Measurements from ENCODE around the gene ADM5.

Gene ADM5

DNA sequence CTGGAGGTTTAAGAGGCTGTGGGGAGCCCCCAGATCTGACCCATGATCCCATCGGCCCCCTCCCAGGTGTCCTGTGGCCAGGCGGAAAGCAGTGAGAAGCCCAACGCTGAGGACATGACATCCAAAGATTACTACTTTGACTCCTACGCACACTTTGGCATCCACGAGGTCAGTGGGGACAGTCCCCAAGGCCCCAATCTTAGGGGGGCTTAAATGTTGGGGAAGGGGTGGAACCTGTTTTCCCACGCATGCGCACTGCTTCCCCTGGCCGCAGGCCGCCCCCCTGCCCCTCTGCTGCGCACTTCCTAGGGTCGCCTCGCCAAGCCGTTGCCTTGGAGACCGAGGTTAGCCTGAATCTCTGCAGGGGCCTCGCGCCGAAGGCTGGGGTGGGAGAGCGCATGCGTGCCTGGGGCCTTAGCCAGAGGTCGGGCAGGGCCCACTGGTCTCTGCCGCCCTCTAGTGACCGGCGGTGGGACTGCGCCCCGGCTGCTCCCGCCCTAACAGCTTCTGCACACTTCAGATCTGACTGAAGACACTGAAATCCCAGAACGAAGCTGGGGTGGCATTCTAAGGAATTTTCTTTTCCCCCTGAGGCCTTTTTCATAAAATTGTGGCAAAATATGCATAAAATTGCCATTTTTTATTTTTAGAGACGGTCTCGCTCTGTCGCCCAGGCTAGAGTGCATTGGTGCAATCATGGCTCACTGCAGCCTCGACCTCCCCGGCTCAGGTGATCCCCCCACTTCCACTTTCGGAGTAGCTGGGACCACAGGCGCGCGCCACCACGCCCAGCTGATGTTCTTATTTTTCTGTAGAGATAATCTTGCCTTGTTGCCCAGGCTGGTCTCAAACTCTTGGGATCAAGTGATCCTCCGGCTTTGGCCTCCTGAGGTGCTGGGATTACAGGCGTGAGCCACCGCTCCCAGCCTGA, 8.7 kb upstream of the ADM5 start:
- DNase-seq: peak; percentile 89 to 95

DNA sequence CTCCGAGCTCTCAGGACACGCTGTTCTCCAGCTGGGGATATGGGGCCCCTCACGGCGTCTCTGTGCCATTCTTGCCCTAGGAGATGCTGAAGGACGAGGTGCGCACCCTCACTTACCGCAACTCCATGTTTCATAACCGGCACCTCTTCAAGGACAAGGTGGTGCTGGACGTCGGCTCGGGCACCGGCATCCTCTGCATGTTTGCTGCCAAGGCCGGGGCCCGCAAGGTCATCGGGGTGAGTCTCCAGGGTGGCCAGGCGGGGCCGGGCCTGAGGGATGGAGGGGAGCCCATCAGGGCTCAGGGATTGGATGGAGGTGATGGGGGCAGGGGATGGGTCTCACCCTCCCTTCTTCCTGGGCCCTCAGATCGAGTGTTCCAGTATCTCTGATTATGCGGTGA, 7.6 kb upstream of the ADM5 start:
- no peak for DNase-seq

DNA sequence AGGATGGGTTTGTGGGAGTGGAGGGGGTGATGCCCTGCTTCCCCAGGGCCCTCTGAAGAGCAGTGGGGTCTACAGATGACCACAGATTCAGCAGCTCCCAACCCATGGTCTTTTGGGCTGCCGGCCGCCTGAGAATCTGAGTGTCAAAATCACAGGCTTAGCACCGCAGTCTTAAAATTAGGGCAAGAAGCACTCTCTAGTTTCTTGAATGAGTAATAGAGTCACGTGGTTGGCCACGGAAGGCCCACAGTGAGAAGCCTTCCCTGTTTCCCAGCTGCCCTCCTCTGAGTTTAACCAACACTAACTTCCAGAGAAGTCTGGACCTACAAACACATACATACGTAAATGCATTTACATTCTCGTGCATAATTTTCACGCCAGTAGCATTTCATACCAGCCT, 7.1 kb upstream of the ADM5 start:
- no peak for DNase-seq

DNA sequence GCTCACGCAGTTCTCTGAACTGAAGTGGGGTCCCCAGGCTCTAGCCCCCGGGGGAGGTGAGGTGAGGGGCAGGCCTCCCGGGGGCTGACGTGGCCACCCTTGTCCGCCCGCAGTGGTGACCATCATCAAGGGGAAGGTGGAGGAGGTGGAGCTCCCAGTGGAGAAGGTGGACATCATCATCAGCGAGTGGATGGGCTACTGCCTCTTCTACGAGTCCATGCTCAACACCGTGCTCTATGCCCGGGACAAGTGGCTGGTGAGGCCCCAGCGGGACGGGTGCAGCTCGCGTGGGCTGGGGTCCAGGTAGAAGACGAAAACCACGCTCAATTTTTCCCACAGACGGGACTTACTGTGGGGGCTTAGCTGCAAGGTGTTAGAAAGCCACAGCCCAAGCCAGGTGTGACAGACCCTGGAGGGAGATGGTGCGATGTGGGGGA, 5.6 kb upstream of the ADM5 start:
- DNase-seq: no peak

DNA sequence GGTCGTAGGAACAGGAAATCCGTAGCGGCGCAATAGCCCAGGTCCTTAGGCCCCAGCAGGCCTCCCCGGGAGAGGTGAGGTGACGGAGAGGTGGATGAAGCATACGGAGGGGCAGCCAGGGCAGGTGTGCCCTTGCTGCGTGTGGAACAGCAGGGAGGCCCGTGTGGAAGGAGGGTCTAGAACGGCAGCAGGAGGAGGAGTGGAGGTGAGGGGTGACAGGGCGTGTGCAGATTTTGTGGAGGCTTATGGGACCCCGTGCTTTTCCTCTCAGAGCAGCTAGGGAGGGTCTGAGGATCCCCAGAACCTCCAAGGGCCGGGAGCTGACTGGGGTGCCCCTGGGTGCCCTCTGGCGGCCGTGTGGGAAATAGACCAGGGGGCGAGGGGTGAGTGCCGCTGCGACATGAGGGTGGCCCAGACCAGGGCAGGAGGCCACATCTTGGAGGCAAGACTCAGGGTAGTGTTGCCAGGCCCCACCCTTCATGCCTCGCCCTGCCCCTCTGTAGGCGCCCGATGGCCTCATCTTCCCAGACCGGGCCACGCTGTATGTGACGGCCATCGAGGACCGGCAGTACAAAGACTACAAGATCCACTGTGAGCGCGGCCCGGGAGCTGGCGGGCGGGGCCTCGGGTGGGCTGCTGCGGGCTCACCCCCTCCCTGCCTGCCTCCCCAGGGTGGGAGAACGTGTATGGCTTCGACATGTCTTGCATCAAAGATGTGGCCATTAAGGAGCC, 5.0 kb upstream of the ADM5 start:
- peak in 1 of 2 donors; percentile 33 for DNase-seq

DNA sequence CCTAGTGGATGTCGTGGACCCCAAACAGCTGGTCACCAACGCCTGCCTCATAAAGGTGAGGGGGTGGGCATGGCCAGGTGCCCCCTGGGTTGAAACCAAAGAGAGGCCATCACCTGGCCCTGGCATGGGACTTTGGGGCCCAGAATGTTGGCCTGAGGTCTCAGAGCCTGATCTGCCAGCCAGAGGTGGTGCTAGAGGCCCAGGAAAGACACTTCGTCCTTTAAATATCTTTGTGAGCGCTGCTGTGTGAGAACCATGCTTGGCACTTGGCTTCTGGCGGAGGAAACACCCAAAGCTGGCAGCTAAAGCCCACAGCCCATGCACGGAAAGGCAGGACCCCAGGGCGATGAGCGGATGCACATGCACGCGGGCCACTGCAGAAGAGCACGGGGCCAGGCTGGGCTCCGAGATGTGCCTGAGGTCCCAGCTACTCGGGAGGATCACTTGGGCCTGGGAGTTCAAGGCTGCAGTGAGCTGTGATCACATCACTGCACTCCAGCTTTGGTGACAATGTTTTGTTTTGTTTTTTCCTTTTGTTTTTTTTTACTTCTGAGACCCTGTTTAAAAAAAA, 4.3 kb upstream of the ADM5 start:
- no peak for DNase-seq

DNA sequence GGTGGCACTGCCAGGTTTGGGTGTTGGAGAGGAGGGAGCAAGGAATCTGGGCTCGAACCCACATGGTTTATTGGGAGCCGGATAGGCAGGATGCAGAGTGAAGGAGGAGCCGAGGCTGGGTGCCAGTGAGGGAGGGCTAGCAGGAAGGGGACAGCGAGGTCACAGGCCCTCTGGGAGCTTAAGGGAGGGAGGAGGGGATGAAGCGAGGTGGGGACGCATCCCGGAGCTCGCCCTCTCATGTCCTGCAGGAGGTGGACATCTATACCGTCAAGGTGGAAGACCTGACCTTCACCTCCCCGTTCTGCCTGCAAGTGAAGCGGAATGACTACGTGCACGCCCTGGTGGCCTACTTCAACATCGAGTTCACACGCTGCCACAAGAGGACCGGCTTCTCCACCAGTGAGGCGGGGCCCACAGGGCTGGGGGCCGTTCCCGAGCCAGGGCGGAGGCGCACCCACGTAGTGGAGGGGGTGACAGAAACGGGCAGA, 3.5 kb upstream of the ADM5 start:
- DNase-seq: no peak

DNA sequence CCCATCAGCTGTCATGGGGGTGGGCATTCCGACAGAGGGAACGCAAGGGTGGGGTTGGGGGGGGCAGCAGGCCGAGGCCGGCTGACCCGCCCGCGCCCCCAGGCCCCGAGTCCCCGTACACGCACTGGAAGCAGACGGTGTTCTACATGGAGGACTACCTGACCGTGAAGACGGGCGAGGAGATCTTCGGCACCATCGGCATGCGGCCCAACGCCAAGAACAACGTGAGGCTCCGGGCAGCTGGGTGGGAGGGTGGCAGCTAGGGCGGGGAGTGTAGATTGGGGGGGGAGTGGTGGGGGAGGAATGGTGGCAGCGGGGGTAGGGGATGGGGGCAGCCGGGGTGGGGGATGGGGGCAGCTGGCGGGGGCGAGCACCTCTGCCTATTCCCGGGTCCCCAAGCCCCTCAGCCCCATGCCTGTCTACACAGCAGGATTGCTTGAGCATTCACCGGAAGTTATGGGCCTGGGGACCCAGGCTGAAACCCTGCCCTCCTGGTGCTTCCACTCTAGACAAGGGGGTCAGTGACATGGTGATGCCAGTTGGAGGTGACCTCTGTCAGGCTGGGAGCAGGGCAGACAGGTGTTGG, 2.8 kb upstream of the ADM5 start:
- no peak for DNase-seq

DNA sequence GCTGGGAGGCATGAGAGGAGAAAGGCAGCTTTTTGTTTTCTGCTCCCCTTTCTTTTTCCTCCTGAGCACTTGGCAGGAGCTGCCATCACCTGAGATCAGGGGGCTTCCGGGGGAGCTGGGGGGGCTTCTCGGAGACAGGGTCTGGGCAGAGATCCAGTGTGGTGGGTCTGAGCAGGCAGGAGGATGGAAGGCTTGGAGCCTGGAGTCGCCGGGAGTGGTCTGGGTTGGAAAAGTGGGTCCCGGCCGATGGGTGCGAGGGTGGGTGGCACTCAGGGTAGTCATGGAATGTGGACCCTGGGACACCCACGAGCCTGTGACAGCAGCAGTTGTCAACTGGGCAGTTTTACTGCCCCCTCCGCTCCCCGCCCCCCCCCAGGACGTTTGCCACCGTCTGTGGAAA, 2.2 kb upstream of the ADM5 start:
- no peak for DNase-seq

DNA sequence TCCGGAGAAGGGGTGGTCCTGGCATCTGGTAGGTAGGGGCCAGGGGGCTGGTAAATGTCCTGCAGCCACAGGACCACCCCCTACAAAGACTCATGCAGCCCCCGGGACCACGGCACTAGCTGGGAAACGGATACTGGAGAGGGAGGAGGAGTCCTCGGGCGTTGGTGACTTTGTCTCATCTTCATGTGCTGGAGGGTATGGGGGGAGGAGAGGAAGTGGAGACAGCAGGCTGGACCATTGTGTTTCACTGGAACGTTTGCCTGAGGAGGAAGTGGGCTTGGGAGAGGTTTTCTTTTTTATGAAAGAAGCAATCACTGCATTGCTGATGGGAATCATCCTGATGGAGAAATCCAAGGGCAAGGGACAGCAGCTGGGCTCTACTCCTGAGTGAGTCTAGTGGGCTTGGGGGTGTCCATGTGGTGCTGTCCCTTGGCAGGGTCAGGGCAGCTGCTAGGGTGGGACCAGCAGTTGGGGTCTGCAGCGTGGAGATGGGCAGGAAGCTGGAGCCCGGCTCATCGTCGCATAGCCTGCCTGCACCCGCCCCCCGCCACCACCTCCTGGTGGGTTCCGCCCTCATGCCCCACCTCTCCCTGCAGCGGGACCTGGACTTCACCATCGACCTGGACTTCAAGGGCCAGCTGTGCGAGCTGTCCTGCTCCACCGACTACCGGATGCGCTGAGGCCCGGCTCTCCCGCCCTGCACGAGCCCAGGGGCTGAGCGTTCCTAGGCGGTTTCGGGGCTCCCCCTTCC, 1.7 kb upstream of the ADM5 start:
- no peak for DNase-seq

DNA sequence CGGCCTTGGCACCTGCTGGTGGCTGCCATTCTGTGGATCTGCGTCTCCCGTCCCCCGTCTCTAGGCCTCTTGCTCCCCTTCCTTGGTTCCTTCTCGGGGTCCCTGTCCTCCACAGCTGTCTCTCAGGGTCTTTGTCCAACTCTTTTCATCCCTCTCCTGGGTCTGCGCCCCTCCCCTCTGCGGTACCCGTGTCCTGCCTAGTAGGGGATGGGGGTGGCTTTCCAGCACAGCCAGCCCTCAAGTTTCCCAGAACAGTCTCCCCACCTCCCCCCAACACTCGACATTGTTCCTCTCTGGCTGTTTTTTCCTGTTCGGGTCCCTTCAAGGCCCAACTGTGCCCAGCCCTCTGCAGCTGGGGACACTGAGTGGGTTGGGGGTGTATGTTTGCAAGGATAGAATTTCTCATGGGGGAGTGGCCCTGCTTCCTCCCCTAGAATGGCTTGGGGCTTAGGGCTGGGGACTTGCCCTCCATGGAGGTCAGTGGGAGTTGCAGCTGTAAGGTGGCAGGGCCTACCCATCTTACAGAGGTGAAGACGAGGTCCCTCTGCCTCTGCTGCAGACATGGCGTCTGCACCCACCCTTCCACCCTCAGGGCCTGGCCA, 762 bp upstream of the ADM5 start:
- no peak for DNase-seq

DNA sequence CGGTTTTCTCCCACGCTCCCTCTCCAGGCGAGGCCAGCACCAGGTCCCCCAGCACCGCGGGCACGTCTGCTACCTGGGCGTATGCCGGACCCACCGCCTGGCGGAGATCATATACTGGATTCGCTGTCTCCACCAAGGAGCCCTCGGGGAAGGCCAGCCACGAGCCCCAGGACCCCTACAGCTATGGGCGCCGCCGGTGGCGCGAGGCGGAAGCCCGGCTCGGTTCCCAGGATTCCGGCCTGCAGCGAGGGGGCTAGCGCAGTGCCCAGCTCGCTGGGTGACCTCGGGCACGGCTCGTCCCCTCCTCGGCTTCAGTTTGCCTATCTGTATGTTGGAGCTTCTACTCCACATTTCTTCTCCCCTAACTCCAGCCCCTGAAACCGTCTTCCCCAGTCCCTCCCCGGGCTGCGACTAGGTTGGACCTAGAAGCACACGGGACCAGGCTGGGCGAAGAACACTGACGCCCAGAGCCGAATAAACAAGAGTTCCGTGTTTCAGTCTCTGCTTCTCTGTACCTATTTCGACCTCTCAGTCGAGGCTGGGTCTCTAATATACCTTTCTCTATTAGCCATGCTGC, 773 bp downstream of the ADM5 start:
- no peak for DNase-seq

DNA sequence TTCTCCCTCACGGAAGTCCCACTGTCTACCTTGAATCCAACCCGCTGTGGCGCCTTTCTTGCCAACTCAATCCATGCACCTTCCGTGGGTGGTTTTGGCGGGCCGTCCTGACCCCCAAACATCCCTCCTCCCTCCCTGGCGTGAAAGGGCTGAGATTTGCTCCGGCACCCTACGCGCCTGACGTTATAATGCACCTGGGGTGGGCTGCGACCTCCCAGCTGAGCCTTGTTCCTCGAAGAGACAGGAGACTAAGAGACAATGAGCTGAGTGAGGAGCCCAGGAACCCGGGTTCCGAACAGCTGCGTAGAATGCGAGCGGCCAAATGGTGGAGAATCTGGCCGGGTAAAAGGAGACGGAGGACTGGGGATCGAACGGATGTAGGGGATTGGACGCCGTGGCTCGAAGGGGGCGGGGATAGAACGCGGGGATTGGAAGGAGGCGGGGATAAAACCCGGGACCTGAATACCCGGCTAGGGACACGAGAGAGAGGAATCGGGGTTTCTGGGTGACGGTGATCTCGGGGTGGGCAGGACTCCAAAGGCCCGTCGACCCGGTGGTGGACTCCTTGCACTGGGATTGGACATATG, 1.4 kb downstream of the ADM5 start, which contains the start of gene CPT1C:
Gene CPT1C, plus strand, starts transcription at position 461 of the 587 bp plus-strand sequence. CDS start 1,137 bp downstream, outside the sequence.
- DNase-seq: peak; percentile 51 to 53

DNA sequence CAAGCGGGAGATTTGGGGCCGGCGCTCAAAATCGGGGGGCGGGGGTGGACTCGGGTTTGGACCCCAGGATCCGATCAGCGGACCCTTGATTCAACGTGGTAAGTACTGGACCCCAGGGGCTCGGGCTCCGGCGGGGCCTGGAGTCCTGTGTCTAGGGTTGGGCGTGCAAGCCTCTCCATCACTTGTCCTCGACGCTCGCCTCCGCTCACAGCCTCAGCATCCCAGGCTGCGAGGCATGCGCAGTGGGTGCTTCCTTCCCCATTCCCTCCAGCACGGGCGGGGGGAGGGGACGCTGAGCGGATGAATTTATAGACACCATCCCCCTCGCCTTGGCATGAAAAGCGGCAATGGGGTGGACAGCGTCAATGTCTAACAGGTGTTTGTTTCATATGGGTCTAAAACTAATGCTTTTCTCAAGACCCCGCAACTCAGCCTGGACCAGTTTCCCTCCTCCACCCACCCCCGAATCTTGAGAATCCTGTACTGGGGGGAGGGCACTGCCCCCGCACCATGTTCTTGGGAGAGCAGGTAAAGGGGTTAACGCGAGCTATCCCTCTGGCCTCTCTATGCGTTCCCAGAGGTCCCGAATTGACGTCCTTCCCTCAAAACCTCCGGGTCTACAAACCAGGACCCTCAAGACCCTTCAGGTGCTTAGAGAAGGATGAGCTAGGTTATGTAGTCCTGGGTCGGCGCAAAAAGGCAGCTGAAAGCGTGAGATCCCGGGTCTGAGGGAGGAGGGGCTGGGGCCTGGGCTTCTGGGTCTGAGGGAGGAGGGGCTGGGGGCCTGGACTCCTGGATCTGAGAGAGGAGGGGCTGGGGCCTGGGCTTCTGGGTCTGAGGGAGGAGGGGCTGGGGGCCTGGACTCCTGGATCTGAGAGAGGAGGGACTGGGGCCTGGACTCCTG, 2.1 kb downstream of the ADM5 start:
- peak in 1 of 2 donors; percentile 28 for DNase-seq

DNA sequence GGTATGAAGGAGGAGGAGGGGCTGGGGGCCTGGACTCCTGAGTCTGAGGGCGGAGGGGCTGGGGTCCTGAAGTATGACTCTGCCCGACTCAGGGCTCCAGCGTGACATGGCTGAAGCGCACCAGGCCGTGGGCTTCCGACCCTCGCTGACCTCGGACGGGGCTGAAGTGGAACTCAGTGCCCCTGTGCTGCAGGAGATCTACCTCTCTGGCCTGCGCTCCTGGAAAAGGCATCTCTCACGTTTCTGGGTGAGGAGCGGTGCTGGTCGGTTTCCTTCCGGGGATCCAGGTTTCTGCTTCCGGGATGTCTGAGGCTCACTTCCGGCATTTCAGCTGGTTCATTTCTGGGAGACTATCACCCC, 2.7 kb downstream of the ADM5 start:
- no peak for DNase-seq

DNA sequence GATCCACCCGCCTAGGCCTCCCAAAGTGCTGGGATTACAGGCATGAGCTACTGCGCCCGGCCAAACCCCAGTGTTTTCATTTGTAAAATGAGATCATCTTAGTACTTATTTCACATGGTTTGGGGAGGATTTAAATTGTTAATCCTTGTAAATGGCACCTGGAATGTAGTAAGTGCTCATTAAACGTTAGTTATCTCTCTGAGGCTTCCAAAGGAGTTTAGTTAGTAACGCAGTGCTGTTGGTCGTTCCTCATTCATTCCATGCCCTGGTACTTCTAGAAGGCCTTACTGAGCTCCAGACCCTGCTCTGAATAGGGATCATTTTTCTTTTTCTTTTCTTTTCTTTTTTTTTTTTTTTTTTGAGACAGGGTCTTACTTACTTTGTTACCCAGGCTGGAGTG, 6.7 kb downstream of the ADM5 start:
- DNase-seq: no peak

DNA sequence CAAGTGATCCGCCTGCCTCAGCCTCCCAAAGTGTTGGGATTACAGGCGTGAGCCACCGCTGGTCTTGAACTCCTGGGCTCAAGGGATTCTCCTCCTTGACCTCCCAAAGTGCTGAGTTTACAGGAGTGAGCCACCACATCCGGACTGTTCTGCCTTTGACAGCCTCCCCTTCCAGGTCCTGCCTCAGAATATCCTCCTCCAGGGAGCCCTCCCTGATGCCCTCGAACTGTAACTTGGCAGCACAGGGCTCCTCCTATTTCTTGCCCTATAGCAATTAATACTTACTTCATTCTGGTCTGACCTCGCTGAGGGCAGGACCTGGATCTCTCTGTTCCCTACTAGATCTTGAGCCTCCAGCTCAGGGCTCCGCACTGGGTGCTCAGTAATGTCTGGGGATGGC, 7.5 kb downstream of the ADM5 start:
- DNase-seq: no peak

DNA sequence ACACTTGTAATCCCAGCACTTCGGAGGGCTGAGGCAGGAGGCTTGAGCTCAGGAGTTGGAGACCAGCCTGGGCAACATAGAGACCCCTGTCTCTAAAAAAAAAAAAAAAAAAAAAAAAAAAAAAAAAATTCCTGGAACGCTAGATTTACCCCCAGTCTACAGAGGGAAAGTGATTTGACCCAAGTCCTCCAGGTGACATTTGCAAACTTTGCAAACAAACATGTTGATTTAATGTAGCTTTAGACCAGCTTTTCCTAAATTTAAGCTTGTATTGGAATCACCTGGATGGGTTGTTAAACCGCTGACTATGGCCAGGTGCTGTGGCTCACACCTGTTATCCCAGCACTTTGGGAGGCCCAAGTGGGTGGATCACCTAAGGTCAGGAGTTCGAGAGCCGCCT, 10.0 kb downstream of the ADM5 start:
- no peak for DNase-seq

DNA sequence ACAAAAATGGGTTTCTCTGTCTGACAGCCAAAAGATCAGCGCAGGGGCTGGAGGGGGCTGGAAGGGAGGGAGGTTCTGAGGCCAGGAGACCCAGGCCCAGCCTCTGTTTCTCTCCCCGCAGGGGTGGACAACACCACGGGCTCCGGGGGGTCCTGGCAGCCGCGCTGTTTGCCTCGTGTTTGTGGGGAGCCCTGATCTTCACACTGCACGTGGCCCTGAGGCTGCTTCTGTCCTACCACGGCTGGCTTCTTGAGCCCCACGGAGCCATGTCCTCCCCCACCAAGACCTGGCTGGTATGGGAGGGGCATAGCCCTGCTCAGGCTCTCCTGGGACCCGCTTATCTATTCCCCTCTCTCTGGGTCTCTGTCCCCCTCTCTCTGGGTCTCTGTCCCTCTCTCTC, 11.2 kb downstream of the ADM5 start:
- DNase-seq: no peak

DNA sequence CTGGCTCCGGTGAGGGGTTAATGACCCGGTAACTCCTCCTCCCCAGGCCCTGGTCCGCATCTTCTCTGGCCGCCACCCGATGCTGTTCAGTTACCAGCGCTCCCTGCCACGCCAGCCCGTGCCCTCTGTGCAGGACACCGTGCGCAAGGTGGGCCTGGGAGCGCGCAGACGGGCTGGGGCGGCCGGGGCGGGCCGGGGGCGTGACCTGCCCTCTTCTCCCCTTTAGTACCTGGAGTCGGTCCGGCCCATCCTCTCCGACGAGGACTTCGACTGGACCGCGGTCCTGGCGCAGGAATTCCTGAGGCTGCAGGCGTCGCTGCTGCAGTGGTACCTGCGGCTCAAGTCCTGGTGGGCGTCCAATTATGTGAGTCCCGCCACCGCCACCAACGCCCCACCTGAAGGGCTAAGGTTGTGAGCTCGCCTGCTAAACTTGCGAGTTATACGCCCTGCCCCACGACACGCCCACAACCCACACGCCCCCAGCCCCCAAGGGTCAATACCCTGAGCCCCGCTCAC, 11.9 kb downstream of the ADM5 start:
- DNase-seq: no peak

Data from activated CD4-positive, alpha-beta T cell treated with anti-CD3 and anti-CD28 coated beads for 4 hours (primary cell).